ENCODE data around the gene CALML3.

Gene CALML3

DNA sequence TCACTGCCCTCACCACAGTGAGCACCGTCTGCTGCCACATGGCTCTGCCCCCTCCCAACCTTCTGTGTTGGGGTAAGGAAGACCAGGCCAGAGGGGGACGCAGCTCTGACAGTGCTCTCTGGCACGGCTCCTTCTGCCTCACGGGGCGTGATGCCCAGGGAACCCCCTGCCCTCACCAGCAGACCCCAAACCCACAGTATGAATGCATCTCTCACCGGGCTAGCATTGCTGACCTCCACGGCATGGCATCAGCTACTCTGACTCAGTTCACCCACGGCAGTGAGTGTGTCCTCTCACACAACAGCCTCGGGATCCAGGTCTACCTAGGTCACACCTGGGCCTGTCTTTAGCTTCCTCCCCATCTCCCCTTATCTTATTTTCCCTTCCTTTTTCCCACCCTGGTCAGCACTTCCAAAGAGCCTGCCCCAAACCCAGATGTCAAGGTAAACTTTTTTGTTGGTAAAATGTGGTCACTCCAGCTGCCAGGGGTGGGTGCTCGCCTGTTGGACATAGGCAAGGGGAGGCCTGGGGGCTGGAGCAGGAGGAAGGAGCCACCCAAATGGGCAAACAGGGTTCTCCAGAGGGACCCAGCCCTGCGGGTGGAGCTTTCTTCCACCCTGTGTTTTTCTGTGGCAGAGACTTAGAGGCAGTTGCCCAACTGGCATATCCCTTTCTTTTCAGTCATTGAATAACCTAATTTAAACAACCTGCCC lies 4.4 kb downstream of the CALML3 start:
- DNase-seq, result no peak

DNA sequence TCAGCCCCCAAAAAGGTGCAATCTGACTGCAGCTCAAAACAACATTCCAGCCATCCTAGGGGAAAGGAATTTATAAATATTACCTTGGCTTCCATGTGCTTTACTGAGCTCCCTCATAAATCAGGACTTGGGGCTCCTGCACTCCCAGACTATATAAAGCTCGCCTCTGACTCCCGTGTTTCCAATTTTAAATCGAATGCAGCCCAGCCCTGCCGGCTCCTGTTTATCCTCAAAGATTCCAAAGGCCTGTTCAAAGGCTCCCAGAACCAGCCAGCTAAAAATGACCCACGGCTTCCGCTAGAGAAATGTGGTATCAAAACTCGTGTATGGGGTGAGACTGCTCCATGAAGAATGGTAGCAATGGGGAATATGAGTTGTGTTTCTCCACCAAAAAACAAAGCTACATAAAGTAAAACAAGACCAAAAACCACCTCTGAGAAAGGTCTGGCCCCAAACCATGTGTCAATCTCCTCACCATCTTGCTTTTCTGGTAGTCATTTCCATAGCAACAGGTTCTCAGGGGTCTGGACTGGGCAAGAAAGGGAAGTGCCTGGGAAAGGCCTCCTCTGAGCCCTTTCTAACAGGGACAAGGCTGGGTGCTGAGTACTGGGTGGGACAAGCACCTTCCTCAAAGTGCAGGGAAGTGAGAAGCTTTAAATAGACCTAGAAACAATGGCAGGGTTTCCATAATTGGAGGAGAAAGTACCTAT lies 5.1 kb downstream of the CALML3 start:
- DNase-seq, result no peak

DNA sequence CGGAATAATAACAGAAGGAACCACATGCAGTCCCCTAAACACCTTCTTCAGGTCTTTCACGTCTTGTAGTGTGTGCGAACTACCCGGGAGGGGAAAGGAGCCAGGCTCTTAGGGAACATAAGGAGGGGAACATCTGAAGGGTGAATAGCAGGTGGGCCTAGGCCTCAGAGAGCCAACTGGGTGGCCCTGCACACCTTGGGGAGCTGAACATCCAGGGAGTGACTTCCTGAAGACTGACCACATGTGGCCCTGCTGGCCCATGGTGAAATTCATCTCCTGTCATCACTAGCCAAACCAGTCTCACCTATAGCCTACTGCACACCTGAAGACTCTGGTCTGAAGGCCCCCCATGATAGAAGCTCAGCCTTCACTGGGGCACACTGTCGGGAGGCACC lies 5.6 kb downstream of the CALML3 start:
- DNase-seq, result no peak

DNA sequence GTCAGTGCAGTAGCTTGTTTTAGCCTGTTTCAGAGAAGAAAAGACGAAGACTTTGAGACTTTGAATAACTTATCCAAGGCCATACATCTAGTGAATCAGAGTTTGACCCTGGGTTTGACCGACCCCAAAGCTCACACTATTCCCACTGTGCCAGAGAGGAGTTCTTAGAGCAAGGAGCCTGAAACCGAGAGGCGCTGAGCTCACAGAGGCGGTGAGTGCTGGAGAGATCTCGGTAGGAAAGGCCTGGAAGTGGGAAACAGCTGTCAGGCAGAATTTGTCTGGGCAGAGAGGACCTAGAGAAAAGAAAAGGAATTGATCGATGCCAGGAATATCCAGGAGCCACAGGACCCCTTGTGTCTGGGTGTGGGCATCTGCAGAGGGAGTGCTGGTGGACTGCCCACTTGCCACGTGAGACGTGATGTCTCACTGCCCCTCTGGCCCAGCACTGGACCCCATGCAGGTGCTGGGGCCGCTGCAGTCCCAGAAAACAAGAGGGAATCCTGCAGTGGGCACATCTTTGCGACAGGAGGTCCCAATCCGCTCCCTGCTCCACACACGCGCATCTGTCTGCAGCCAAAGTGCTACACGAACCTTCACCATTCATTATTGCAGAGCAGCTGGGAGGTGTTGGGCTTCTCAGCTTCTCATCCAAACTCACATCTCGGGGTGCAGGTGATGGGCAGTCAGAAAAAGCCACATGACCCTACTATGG lies 6.2 kb downstream of the CALML3 start:
- no peak for DNase-seq

DNA sequence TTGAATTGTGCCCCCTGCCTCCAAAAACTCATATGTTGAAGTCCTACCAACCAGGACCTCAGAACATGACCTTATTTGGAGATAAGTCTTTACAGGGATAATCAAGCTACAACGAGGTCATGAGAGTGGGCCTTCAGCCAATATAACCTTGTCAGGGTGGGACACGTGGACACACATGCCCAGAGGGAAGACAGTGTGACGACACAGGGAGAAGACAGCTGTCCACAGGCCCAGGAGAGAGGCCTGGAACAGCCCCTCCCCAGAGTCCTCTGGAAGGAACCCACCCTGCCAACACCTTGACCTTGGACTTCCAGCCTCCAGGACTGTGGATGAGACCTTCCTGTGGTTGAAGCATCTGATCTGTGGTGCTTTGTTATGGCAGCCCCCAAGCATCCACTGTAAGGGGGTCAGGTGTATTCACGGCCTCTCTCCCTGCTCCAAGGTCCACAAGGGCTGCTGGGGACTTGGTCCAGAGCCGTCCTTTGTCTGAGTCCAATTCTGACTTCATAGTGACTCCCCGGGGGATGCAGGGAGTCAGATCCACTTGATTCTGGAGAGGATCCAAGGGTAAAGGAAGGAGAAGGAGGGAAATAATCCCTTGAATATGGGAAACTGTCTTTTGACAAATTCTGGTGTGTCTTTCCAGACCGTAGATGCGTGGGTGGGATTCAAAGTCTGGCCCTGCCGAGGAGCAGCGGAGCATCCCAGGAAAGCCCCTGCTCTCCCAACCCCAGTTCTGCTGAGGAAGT lies 7.0 kb downstream of the CALML3 start:
- no peak for DNase-seq

DNA sequence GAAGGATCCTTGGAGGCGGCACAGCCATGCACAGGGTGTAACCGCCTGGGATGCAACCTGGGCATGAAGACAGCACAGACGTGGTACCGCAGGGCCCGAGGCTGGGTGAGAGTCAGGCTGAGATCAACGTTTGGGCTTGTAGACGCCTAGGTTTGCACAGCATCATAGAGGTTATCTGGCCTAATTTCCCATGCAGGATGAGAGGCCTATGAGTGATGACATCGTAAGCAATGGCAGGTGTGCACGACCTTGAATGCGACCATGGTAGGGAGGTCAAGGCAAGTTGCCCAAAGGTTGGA lies 7.5 kb downstream of the CALML3 start:
- DNase-seq, result no peak

DNA sequence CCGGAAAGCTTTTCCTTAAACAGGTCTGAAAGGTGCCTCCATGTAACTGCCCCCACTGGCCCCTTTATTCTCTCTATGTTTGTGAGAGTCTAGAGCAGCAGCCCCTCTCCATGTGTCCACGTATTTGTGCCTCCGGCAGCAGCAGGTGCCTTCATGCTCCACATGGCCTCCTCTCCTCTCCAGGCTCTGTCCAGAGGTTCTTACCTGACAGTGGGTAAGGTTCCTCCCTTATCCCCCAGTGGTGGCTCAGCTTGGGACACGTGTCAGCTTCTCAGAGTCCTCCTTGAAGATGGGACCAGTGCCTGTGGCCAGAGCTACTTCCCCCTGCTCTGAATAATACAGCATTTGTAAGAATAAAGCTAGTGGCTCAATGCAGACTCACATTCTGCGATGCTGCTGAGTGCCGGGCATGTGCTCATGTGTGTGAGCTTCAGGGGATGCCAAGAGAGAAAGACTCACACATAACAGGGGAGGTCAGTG lies 7.9 kb downstream of the CALML3 start:
- no peak for DNase-seq

DNA sequence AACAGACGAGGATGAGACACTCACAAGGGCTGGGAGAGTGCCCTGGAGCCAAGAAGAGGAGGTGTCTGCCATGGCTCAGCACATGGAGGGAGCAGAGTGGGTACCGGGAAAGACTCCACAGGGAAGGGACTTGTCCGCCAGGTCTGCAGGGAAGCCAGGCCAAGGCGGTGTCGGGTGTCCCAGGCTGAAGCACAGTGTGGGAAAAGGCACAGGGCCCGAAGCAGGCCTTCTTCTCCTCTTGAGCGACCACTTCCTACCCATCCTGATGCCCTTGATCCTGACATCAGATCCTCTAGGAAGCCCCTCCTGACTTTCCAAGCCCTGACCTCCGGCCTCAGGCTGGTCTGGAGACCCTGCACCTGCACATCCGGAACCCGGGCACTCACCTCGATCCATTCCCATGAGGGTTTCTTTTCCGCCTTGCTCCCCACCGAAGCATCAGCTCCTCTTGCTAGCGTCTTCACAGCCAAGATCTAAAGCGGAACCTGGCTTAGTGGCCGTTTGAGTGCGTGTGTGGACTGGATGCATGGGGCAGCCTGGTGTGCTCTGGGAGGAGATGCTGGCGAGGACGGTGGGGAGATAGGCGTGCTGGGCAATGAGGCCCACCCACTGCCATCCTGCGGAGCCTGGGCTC lies 8.5 kb downstream of the CALML3 start:
- no peak for DNase-seq

DNA sequence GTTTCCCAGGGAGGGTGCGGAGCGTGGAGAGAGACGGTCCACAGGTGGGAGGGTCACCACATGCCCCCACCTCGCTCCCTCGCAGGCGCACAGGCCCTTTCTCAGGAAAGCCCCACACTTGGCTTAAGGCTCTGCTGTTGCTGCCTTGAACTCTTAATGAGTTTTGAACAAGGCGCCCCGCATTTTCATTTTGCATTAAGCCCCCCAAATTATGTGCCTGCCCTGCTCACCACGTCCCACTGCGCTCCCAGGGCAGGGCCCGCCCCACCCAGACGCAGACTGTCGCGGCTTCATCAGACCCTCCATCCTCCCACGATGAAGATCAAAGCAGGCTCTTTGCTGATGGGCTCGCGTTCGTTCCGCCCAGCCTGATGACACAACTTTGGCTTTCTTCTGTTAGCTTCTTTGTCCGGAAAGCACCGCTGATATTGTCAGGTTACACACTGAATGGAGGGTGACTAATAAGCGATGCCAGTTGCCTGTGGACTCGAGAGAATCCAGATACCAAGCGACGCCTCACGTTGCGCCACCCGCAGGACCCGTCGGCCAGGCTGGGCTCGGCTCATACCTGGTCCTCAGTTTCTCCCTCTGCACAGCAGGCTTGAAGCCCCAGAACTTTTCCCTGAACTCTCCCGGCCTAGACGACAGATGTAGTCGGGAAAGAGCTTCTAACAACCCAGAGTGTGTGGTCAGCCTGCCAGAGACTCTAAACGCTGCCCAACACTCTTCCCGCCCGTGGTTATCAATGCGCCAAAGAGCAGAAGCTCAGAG lies 9.5 kb downstream of the CALML3 start:
- no peak for DNase-seq

DNA sequence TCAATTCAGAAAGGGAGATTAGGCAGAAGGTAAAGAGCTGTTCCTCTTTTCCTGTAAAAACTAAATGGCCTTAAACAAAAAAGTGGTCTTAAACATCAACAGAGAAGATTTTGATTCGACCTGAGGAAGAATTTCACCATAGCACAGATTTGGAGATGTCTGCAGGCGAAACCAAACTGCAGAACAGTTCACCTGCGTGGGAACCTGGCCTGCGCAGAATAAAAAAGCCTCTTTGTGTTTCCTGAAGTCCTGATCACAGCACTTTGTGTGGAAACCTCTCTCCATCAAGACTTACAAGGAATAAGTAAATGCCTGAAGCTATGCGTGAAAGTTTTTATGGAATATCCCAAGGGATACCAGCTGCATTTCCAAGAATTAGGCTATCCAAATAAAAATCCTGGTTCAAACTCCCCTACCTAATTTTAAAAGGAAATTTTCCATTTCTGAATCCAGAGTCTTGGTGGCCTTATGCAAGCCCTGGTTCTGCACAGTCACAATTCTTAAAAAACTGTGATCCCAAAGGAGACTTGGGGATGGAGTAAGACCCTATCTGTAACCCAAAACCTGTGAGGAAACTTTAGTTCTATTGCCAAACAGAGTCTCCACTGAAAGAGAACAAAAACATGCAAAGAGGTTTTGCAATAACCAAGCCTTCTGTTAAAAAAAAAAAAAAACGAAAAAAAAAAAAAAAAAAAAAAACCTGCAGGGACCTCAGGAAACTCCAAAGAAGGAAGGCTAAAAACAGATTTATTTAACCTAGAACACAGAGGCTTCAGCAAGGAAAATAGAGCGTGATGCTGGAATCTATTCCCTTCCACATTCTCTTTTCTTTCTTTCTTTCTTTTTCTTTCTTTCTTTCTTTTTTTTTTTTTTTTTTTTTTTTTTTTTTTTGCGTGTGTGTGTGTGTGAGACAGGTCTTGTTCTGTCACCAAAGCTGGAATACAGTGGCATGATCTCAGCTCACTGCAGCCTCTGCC lies 10.4 kb downstream of the CALML3 start:
- DNase-seq, result no peak

DNA sequence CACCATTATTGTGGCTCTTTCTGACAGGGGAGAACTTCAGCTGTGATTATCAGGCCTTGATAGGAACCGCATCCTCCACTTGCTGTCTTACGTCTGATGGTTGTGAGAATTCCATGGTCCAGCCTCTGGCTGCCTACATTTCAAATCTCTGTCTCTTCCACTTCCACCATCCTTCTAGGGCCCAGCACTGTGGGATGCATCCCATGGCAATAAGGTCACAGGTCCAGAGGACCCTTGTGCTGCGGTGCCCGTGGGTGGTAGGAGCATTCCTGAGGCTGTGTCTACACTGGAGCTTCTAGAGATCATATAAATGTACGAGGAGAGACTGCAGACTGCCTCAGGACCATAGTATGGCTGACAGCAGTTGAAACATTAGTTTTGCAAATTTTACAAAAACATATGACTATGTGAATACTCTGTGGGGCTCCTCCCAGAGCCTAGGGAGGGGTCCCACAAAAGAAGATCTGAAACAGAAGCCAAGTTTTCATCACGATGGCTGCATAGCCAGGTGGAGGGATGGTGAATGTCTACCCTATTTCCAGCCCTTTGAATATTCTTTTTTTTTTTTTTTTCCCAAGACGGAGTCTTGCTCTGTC lies 11.8 kb downstream of the CALML3 start:
- DNase-seq, result no peak

DNA sequence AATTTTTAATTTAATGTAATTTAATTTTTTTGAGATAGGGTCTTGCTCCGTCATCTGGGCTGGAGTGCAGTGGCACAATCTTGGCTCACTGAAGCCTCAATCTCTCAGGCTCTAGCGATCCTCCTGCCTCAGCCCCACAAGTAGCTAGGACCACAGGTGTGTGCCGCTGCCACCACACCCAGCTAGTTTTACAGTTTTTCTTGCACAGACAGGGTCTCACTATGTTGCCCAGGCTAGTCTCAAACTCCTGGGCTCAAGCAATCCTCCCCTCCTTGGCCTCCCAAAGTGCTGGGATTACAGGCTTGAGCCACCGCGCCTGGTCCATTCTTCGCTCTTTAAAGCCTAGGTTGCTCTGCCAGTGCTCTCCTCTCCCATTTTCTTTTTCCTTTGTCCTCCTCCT lies 12.9 kb downstream of the CALML3 start:
- no peak for DNase-seq

DNA sequence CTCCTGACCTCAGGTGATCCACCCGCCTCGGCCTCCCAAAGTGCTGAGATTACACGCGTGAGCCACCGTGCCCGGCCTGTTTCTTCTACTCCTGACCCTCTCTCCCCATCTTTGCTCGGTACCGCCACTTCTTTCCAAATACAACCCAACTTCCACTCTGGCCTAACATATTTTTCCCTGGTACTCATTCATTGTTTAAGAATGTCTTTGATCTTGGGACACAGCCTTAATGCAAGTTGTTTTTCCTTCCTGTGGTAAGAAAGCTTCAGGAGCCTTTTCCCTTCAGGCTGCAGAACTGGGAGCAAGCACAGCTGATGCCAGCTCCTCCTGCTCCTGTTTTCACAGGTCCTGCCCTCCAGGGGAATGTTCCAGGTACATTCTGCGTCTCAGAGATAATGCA lies 13.7 kb downstream of the CALML3 start:
- no peak for DNase-seq

DNA sequence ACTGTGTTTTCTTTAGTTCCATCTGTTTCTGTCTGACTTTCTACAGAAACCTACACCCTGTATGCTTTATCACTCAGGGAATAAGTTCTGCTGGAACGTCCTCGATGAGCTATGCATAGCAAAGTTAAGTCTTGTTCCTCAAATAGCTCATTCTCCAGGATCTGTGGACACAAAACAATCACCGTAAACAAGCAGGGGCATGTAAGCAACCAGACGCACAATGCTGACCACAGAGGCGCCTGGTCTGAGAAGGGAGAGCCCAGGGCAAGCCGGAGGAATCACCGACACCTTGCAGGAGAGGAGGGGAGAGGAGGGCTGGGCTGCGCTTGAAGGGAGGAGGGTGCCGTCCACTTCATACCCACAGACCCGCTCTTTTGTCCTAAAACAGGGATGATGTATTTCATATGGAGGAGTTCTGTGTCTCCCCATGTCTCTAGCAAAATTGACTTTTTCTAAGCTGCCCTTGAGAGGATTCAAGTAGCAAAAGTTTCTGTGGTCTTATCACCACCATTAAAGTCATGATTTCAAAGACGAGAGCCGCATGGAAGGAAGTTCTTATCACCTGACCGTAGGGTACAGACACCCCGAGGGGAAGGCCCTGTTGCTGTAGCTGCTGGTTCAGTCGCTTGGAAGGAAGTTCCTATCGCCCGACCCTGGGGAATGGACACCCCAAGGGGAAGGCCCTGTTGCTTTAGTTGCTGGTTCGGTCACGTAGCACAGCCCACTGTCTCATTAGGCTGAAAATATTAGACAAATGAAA lies 14.3 kb downstream of the CALML3 start:
- no peak for DNase-seq

DNA sequence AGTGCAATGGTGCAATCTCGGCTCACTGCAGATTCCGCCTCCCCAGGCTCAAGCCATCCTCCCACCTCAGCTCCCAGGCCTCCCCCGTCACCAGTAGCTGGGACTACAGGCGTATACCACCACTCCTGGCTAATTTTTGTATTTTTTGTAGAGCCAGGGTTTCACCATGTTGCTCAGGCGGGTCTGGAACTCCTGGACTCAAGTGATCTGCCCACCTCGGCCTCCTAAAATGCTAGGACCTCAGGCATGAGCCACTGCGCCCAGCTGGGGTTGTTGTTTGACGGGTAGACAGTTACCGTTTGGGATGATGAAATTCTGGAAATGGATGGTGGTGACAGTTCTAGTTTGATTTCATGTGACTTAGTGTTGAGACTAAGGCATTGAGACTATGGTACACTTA lies 15.3 kb downstream of the CALML3 start:
- DNase-seq, result no peak

DNA sequence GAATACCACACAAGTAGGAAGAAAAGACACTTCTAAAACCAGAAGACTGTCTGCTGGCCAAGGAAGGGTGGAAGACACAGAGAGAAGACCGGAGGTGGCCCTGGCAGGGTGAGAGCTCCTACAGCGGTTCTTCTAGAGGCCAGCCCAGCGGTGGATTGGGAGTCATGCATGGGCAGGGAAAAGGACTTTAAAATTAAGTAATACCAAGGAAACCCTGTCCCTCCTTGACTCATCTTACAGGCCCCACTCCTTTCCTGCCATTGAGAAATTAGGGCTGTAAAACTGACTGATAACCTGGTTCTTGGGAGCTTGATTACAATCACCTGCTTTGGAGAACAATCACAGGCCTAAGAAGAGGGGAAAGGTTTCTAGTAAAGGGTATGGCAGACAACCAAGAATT lies 16.1 kb downstream of the CALML3 start:
- DNase-seq, result no peak

DNA sequence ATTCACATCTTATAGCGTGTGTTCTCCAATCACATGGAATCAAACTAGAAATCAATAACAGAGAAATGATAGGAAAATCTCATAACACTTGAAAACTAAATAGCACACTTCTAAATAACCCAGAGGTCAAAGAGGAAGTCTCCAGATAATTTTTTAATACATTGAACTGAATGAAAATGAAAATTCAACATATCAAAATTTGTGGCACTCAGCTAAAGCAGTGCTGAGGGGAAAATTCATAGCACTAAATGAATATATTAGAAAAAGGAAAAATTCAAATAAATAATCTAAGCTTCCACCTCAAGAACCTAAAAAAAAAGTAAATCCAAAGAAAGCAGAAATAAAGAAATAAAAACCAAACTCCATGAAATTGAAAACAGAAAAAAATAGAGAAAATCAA lies 17.3 kb downstream of the CALML3 start:
- no peak for DNase-seq

DNA sequence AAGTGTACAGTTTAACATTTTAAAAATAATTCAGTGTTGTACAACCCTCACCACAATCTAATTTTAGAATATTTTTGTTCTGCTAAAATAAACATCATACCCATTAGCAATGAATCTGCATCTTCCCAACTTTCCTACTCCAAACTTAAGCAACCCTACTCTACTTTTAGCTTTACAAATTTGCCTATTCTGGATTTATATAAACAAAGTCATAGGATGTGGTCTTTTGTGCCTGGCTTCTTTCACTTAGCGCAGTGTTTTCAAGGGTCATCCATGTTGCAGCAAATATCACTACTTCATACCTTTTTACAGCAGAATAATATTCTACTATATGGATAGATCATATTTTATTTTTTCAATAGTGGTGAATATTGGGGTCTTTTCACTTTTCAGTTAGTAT lies 18.9 kb downstream of the CALML3 start:
- DNase-seq, result no peak

DNA sequence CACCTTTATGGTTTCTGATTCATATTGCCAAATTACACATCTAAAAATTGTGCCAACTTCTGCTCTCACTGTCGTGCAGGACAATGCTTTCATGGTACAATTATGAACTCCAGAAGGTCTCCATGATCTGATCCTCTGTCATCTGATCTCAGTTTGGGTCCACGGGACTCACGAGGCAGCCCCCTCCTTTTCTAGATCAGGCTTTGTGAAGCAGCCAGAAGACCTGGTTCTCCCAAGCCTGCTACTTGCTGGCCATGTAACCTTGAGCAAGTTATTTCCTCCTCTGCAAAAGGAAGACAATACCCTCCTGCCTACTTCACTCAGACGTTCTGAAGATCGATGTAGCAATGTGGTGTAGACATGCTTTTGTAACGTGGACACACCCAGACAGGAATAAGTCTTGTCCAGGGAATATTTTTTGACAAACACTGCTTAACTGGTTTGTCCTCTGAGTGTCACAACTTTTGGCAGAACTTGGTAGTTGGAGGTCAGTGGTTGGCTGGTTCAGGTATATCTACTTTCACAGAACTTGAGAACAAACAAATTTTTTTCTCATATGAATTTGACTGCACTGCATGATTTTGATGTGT lies 19.6 kb downstream of the CALML3 start:
- DNase-seq, result no peak
